ENCODE measurements around the gene MEGF6.

DNA sequence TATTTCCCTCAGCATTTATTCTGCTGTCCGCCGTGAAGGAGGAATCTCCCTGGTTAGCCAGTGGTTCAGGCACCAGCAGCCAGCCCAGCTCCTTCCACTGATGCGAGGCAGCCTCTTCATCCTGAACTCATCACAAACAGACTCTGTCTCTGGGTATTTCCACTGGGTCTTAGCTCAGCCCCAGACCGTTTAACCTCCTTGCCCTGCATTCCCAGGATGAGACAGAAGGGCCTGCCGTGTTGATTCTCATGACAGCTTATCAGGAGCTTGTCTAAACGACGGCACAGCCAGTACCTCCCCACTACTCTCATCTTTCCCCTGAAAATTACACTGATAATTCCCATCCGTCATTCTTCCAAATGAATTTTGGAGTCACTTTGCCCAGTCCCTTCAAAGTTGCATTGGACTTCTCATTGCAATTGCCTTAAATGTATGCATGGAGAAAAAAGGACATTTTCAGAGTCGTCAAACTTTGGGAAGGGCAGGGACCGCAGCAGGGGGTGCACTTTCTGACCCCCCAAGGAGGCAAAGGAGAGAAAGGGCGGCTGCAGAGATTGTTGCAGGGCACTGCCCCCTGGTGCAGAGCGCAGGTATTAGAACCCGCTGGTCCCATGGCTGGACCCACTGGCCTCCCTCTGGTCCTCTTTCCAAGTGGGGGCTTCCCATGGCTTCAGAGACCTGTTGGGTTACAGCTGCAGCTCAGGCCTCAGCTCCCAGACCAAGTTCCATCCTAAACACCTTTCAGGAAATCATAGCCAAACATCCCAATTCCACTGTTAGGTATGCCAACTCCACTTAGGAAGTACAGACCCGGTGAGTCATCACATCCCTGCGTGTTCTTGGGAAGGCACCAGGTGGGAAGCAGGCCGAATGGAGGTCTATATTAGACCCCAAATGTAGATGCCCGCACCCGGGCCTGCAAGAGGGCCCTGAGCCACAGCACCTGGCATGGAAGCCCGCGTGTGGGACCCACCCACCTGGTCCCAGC, 3.7 kb upstream of the MEGF6 start:
- TF ChIP-seq GABPA (IDR thresholded peaks at IDR 0.05; ENCODE audit: low read depth) (no peak), POLR2AphosphoS5 (IDR thresholded peaks at IDR 0.05; ENCODE audit: low read depth) (no peak)
- TF ChIP-seq, protein P1, sequence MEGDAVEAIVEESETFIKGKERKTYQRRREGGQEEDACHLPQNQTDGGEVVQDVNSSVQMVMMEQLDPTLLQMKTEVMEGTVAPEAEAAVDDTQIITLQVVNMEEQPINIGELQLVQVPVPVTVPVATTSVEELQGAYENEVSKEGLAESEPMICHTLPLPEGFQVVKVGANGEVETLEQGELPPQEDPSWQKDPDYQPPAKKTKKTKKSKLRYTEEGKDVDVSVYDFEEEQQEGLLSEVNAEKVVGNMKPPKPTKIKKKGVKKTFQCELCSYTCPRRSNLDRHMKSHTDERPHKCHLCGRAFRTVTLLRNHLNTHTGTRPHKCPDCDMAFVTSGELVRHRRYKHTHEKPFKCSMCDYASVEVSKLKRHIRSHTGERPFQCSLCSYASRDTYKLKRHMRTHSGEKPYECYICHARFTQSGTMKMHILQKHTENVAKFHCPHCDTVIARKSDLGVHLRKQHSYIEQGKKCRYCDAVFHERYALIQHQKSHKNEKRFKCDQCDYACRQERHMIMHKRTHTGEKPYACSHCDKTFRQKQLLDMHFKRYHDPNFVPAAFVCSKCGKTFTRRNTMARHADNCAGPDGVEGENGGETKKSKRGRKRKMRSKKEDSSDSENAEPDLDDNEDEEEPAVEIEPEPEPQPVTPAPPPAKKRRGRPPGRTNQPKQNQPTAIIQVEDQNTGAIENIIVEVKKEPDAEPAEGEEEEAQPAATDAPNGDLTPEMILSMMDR (IDR thresholded peaks at IDR 0.05; ENCODE audit: insufficient read depth, low read length) = peak; percentile 41
